Measurements from ENCODE around the gene RASA3. TPM values are rescaled to one million over a fixed set of nuclear protein-coding genes. Genes with fewer than 3 reads are reported as not detected.
A peak's percentile ranks its signal among the peaks of the same experiment; 100 is the strongest.

RASA3 gene
- total and polyA plus RNA-seq, 2 of the 8 experiments (the other 6 are each of a cell fraction or from before 2014, with no cell fraction given): 7.5 to 21.9 TPM

DNA sequence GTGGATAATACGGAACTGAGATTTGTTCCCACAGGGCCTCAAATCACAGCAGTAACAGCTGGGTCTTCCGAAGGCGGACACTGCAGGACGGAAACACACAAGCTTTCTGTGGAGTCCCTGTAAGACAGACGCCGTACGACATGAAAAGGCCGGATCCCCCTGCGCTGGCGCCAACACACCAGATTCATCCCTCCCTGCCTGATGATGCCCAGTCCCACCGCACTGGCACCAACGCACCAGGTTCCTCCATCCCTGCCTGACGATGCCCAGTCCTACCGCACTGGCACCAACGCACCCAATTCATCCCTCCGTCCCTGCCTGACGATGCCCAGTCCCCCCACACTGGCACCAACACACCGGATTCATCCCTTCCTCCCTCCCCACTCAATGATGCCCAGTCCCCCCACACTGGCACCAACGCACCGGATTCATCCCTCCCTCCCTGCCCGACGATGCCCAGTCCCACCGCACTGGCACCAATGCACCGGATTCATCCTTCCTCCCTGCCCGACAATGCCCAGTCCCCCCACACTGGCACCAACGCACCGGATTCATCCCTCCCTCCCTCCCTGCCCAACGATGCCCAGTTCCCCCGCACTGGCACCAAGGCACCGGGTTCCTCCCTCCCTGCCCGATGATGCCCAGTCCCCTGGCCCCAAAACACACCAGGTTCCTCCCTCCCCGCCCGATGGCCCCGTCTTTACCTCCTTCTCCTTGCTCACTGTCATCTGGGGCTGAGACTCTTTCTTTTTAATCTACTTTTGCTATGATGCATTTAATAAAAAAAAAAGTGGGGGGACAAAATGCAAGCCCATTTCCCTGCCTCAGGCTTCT lies 55.1 kb downstream of the RASA3 start:
- Histone ChIP-seq H3K79me1 (ENCODE audit: low read depth, low read length) (peaks cover 11% of the 10 kb centered on the region), H3K27me3 (replicated peaks in 1 of 4; ENCODE audit: control insufficient read depth in 3 of 4, extremely low read depth in 1 of 4, insufficient read depth in 3 of 4, low read length in 3 of 4) (no peaks in the 10 kb centered on the region; a peak in 1 of 7 replicates), H4K8ac (ENCODE audit: extremely low read depth, insufficient read depth, low read length) (no peak overlapping the region), H4K20me1 (replicated peaks in 1 of 2; ENCODE audit: control insufficient read depth in 1 of 2, insufficient read depth in 2 of 2, low read length in 2 of 2) (peaks cover 0 to 20% of the 10 kb centered on the region in 2 experiments), H3K23me2 (ENCODE audit: low read depth, low read length) (no peaks in the 10 kb centered on the region), H3K9ac (replicated peaks in 1 of 4; ENCODE audit: extremely low read depth in 1 of 4, low read depth in 3 of 4, low read length in 3 of 4) (no peak overlapping the region), H2AK5ac (ENCODE audit: low read depth, low read length) (no peak overlapping the region), H3K4me3 (ENCODE audit: extremely low read depth in 1 of 4, insufficient read depth in 2 of 4, low read depth in 3 of 4, low read length in 4 of 4) (no peak overlapping the region), H3K9me3 (ENCODE audit: insufficient read depth in 2 of 2, low read depth in 1 of 2, low read length in 1 of 2) (no peaks in the 10 kb centered on the region), H3K18ac (ENCODE audit: extremely low read depth, low read length) (no peak overlapping the region), H2BK12ac (ENCODE audit: low read depth, low read length) (no peak overlapping the region), H2AFZ (ENCODE audit: low read length) (no peak overlapping the region), H4K5ac (ENCODE audit: insufficient read length, low read depth, low read length) (no peak overlapping the region), H3K23ac (ENCODE audit: insufficient read length) (no peak overlapping the region), H3K14ac (ENCODE audit: insufficient read length) (no peak overlapping the region), H2BK15ac (ENCODE audit: low read length) (no peak overlapping the region), H3K4ac (replicated peaks; ENCODE audit: insufficient read length, low read depth, low read length) (no peak overlapping the region), H3K36me3 (ENCODE audit: control insufficient read depth in 2 of 4, insufficient read depth in 4 of 4, low read length in 3 of 4) (no peaks in the 10 kb centered on the region), H2BK5ac (ENCODE audit: low read depth, low read length) (0 out of 2 replicates have a peak overlapping the region, but pooled peaks have one; percentile 35), H2BK120ac (replicated peaks; ENCODE audit: low read depth, low read length) (no peak overlapping the region), H3K79me2 (ENCODE audit: control insufficient read depth in 1 of 2, insufficient read depth in 2 of 2, low read length in 2 of 2) (peaks cover 0 to 13% of the 10 kb centered on the region in 2 experiments; a peak in 2 of 4 replicates), H3K4me2 (ENCODE audit: insufficient read depth in 1 of 2, low read depth in 2 of 2, low read length in 2 of 2) (no peak overlapping the region), H4K91ac (replicated peaks; ENCODE audit: insufficient read length, low read length) (no peak overlapping the region), H3K56ac (replicated peaks; ENCODE audit: insufficient read length, low read depth, low read length) (no peak overlapping the region), H2BK20ac (ENCODE audit: low read length) (no peak overlapping the region), H3K4me1 (replicated peaks in 1 of 4; ENCODE audit: control insufficient read depth in 3 of 4, insufficient read depth in 4 of 4, low read length in 3 of 4) (peaks cover 0 to 3% (median 1%) of the 10 kb centered on the region in 4 experiments; a peak in 3 of 7 replicates), H3K27ac (ENCODE audit: low read depth, low read length) (no peak overlapping the region)
- ChIA-PET POLR2A (ENCODE audit: partially characterized antibody) (interaction anchor here (0.8 to 1.4 kb wide), 2 partner anchors 12 to 41 kb away, joined by 3 to 4 read pairs; no protein-coding TSS in a partner anchor), CTCF (ENCODE audit: partially characterized antibody) (interaction anchor here (1.4 kb wide), 1 partner anchor 102 kb away, joined by 3 read pairs; the partner anchor contains the start of gene CFAP97D2)
- no peak for DNase-seq (ENCODE audit: low read depth in 1 of 2, low spot score in 2 of 2)
- FAIRE-seq: no peak
- WGBS, 2 experiments (ENCODE audit: extremely low coverage in 1 of 2, insufficient coverage in 1 of 2, insufficient read length in 1 of 2, insufficient replicate concordance in 2 of 2, low coverage in 1 of 2, low lambda C conversion rate in 2 of 2, missing lambda C conversion rate in 1 of 2): 92% methylated on average over 17 of the region's 34 CpGs; no CpG with 5 or more reads in 1 of the 2 experiments
- no peak for TF ChIP-seq YY1 (IDR thresholded peaks at IDR 0.05; ENCODE audit: low read depth, low read length)
- TF ChIP-seq RNF2 (IDR thresholded peaks at IDR 0.05; ENCODE audit: borderline replicate concordance, low read depth, low read length, missing control alignments, poor library complexity, severe bottlenecking): no peak
- TF ChIP-seq POLR2A (IDR thresholded peaks at IDR 0.05; ENCODE audit: control extremely low read depth in 1 of 2, low read depth in 2 of 2, low read length in 2 of 2): no peak
- TF ChIP-seq HDAC6 (IDR thresholded peaks at IDR 0.05; ENCODE audit: low read depth, low read length): no peak
- no peak for TF ChIP-seq CEBPB (IDR thresholded peaks at IDR 0.05; ENCODE audit: low read depth, low read length)
- no peak for TF ChIP-seq HDAC2 (IDR thresholded peaks at IDR 0.05; ENCODE audit: borderline replicate concordance in 1 of 2, low read depth in 2 of 2, low read length in 2 of 2)
- TF ChIP-seq SAP30 (IDR thresholded peaks at IDR 0.05; ENCODE audit: insufficient read depth, insufficient replicate concordance, low read length): no peak
- TF ChIP-seq E2F6 (IDR thresholded peaks at IDR 0.05): no peak
- no peak for TF ChIP-seq KDM4A (IDR thresholded peaks at IDR 0.05; ENCODE audit: low read depth, low read length, severe bottlenecking)
- TF ChIP-seq CBX5 (IDR thresholded peaks at IDR 0.05; ENCODE audit: low read depth, low read length): no peak
- TF ChIP-seq SP1 (IDR thresholded peaks at IDR 0.05; ENCODE audit: low read depth, low read length): no peak
